IMR-90 (cell line): ENCODE data around the gene KDM2B. TPM values are rescaled to one million over a fixed set of nuclear protein-coding genes. Genes with fewer than 3 reads are reported as not detected.

Source experiments
- ATAC-seq: fragments of 200-7000 bp; cut with Tn5 transposase; 2 replicates; pipeline ENCODE4 v1.9.1; 2020; ENCODE audit warnings: low read depth, mild to moderate bottlenecking, moderate library complexity
- BruUV-seq: library from RNA; stranded (reverse); fragments of 400-500 nt; replicated peaks from 2 replicates; lab custom pipeline; 2021; lab: Mats Ljungman, UMichigan
- CTCF ChIA-PET: fragments of 300-600 bp; formaldehyde crosslinking; extraction: SDS; loops from one replicate; lab custom pipeline; 2021; ENCODE audit warnings: antibody characterized with exemption; lab: Yijun Ruan, JAX
- POLR2A ChIA-PET: fragments of 300-600 bp; sonication (Branson Sonifier 250); formaldehyde crosslinking; loops from one replicate; lab custom pipeline; 2022; ENCODE audit warnings: antibody characterized with exemption; ENCODE audit not compliant: unreplicated experiment; lab: Charles Lee
- DNase-seq: peaks from one replicate; pipeline ENCODE4 v3.0.0; 2013
- H2AFZ ChIP-seq: replicated peaks from 2 replicates; pipeline ENCODE3; 2013; ENCODE audit warnings: low read length, mild to moderate bottlenecking; ENCODE audit not compliant: poor library complexity
- H2AK5ac ChIP-seq: 2 replicates; pipeline ENCODE4 v1.6.1; 2013; ENCODE audit warnings: low read depth, low read length, inconsistent platforms
- H2AK9ac ChIP-seq: replicated peaks from 2 replicates; pipeline ENCODE3; 2013; ENCODE audit warnings: mild to moderate bottlenecking, low read depth, low read length, moderate library complexity; ENCODE audit not compliant: poor library complexity
- H2BK120ac ChIP-seq: 2 replicates; pipeline ENCODE4 v1.6.1; 2013; ENCODE audit warnings: low read depth, low read length, inconsistent platforms
- H2BK15ac ChIP-seq: 3 replicates; pipeline ENCODE4 v1.6.1; 2013; ENCODE audit warnings: low read depth, low read length, inconsistent platforms
- H2BK20ac ChIP-seq: 2 replicates; pipeline ENCODE4 v1.6.1; 2013; ENCODE audit warnings: low read depth, mild to moderate bottlenecking, inconsistent platforms, low read length, moderate library complexity
- H2BK5ac ChIP-seq: 2 replicates; pipeline ENCODE4 v1.6.1; 2013; ENCODE audit warnings: mild to moderate bottlenecking, low read depth, low read length, inconsistent platforms; ENCODE audit not compliant: poor library complexity, severe bottlenecking
- H3K14ac ChIP-seq: replicated peaks from 2 replicates; pipeline ENCODE4 v1.6.1; 2013; ENCODE audit warnings: low read depth, low read length, inconsistent platforms
- H3K18ac ChIP-seq: 2 replicates; pipeline ENCODE4 v1.6.1; 2013; ENCODE audit warnings: low read depth, low read length, control low read depth
- H3K23ac ChIP-seq: 2 replicates; pipeline ENCODE4 v1.6.1; 2013; ENCODE audit warnings: low read depth, low read length, inconsistent platforms
- H3K27ac ChIP-seq: 2 replicates; pipeline ENCODE4 v1.5.1; 2013; ENCODE audit warnings: mild to moderate bottlenecking, control low read depth, low read length; ENCODE audit not compliant: insufficient read depth
- H3K27me3 ChIP-seq: 2 replicates; pipeline ENCODE4 v1.6.1; 2013; ENCODE audit warnings: low read length; ENCODE audit not compliant: control insufficient read depth, insufficient read depth
- H3K36me3 ChIP-seq: 2 replicates; pipeline ENCODE4 v1.6.1; 2013; ENCODE audit warnings: low read length, mixed read lengths; ENCODE audit not compliant: control insufficient read depth, insufficient read depth
- H3K4ac ChIP-seq: 2 replicates; pipeline ENCODE4 v1.6.1; 2013; ENCODE audit warnings: low read depth, low read length, inconsistent platforms
- H3K4me1 ChIP-seq: 2 replicates; pipeline ENCODE4 v1.6.1; 2013; ENCODE audit warnings: low read length, mixed read lengths; ENCODE audit not compliant: control insufficient read depth, insufficient read depth
- H3K4me2 ChIP-seq: 2 replicates; pipeline ENCODE4 v1.6.1; 2013; ENCODE audit warnings: low read depth, mild to moderate bottlenecking, control low read depth, low read length, moderate library complexity
- H3K4me3 ChIP-seq: 2 replicates; pipeline ENCODE4 v1.5.1; 2013; ENCODE audit warnings: low read depth, mild to moderate bottlenecking, control low read depth, low read length, moderate library complexity; ENCODE audit not compliant: insufficient read depth
- H3K56ac ChIP-seq: 2 replicates; pipeline ENCODE4 v1.6.1; 2013; ENCODE audit warnings: low read length, inconsistent platforms; ENCODE audit not compliant: insufficient read depth; ENCODE audit errors: extremely low read depth
- H3K79me1 ChIP-seq, 2 experiments: 2 replicates each; pipeline ENCODE4 v1.6.1; 2013; ENCODE audit warnings: low read length in 2 of 2, inconsistent platforms in 1 of 2, low read depth in 1 of 2
- H3K9ac ChIP-seq: 2 replicates; pipeline ENCODE4 v1.6.1; 2013; ENCODE audit warnings: low read depth, low read length, control low read depth
- H3K9me1 ChIP-seq: 2 replicates; pipeline ENCODE4 v1.6.1; 2013; ENCODE audit warnings: low read length, inconsistent platforms; ENCODE audit not compliant: insufficient read depth
- H3K9me3 ChIP-seq: 2 replicates; pipeline ENCODE4 v1.6.1; 2013; ENCODE audit warnings: low read length; ENCODE audit not compliant: control insufficient read depth, insufficient read depth
- H4K20me1 ChIP-seq: 2 replicates; pipeline ENCODE4 v1.6.1; 2013; ENCODE audit warnings: low read length, inconsistent platforms; ENCODE audit not compliant: insufficient read depth
- H4K5ac ChIP-seq: 2 replicates; pipeline ENCODE4 v1.6.1; 2013; ENCODE audit warnings: mild to moderate bottlenecking, low read depth, low read length, control low read depth
- H4K8ac ChIP-seq, 2 experiments: 2 replicates each; pipeline ENCODE4 v1.6.1; 2013; ENCODE audit warnings: low read depth in 2 of 2, low read length in 2 of 2, control low read depth in 1 of 2, inconsistent platforms in 1 of 2
- H4K91ac ChIP-seq: 2 replicates; pipeline ENCODE4 v1.6.1; 2013; ENCODE audit warnings: low read depth, low read length, inconsistent platforms; ENCODE audit not compliant: insufficient read depth
- RFX5 ChIP-seq: IDR thresholded peaks from 2 replicates; pipeline ENCODE4 v1.8.0; 2012; ENCODE audit warnings: low read depth, mild to moderate bottlenecking, low read length, moderate library complexity
- WGBS, 2 experiments: methylation state at CpG; one replicate each; pipeline versions ENCODE4 v1.1.5 to v1.1.7; 2013; ENCODE audit warnings: missing lambda C conversion rate in 2 of 2; ENCODE audit not compliant: insufficient read length in 1 of 2; ENCODE audit errors: extremely low coverage in 2 of 2; 5-methylcytosine and 5-hydroxymethylcytosine counted together
- dilution Hi-C: fragments of 300-500 bp; cut with HindIII; formaldehyde crosslinking; loops from one replicate; pipeline ENCODE4 v1.14.3; 2018; ENCODE audit warnings: low sequenced_read_pairs; ENCODE audit not compliant: unreplicated experiment
- in situ Hi-C: fragments of 300-500 bp; cut with MboI; formaldehyde crosslinking; loops from 3 replicates; pipeline ENCODE4 v1.14.3; 2019; ENCODE audit warnings: low sequenced_read_pairs, inconsistent platforms, mixed read lengths
- intact Hi-C: fragments of 100-400 bp; cut with micrococcal nuclease; formaldehyde crosslinking; loops from 2 replicates; pipeline ENCODE4 v1.10.0; 2022
- polyA plus RNA-seq, 3 experiments: library from polyadenylated mRNA; depleted of rRNA; stranded (reverse); fragments of >200 nt; gene quantifications; 2 replicates each; pipeline ENCODE4 v1.2.3, GENCODE V29; 2012; ENCODE audit warnings: low replicate concordance in 1 of 3
- total RNA-seq: library from RNA; depleted of rRNA; stranded (reverse); fragments of >200 nt; gene quantifications from 2 replicates; pipeline ENCODE4 v1.2.3, GENCODE V29; 2012
- TF ChIP-seq, protein P1 (sequence below): fragments of 150-350 bp; IDR thresholded peaks from 2 replicates; pipeline ENCODE4 v1.6.1; 2016; ENCODE audit warnings: low read depth, mild to moderate bottlenecking, low read length, moderate library complexity, borderline replicate concordance
- TF ChIP-seq, protein P2 (sequence below): conservative IDR thresholded peaks from 2 replicates; pipeline ENCODE4 v1.5.1; 2012; ENCODE audit warnings: mild to moderate bottlenecking, low read depth, low read length, improper control_type of control experiment

KDM2B gene
- total and polyA plus RNA-seq, 2 of the 4 experiments (the other 2 are of a cell fraction), result 22.6 to 24.2 TPM

DNA sequence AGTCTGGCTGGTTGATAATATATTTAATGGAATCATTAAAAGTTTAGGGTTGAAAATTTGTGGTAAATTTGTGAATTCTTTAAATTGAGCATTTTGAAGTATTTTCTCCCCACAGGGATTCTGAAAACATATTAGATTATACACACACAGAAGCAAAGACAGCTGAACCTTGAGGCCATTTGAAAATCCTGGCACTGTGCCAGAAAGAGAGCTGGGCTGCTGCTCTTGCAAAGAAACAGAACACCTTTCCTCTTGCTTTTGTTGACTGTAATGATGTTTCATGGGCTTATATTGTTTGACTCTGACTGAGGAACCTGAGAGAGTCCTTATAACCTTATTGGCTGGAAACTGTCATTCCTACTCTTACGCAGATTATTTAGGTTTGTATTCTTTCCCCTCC, 176.1 kb downstream of the KDM2B start:
- no peak overlapping the region for H3K56ac ChIP-seq
- no TSS peak for BruUV-seq
- in situ Hi-C loops, result no loop called here
- H3K36me3 ChIP-seq, result peaks cover 14% of the 10 kb centered on the region
- dilution Hi-C loops, result no loop called here
- H2AK5ac ChIP-seq, result no peak overlapping the region
- H3K23ac ChIP-seq, result no peak overlapping the region
- no peak overlapping the region for H2AK9ac ChIP-seq
- H3K4me2 ChIP-seq, result no peak overlapping the region
- H2BK5ac ChIP-seq, result no peak overlapping the region
- CTCF ChIA-PET, result interaction anchor here (1.0 kb wide), 1 partner anchor 12 kb away, joined by 3 read pairs; no protein-coding TSS in a partner anchor
- H3K27ac ChIP-seq, result no peak overlapping the region
- H3K4me1 ChIP-seq, result no peaks in the 10 kb centered on the region; the same call in 1 of the 2 replicates
- H3K18ac ChIP-seq, result no peak overlapping the region
- no peak overlapping the region for H3K4ac ChIP-seq
- H2BK120ac ChIP-seq, result no peak overlapping the region
- no peak overlapping the region for H2BK15ac ChIP-seq
- H2AFZ ChIP-seq, result no peak overlapping the region
- TF ChIP-seq, protein P1, sequence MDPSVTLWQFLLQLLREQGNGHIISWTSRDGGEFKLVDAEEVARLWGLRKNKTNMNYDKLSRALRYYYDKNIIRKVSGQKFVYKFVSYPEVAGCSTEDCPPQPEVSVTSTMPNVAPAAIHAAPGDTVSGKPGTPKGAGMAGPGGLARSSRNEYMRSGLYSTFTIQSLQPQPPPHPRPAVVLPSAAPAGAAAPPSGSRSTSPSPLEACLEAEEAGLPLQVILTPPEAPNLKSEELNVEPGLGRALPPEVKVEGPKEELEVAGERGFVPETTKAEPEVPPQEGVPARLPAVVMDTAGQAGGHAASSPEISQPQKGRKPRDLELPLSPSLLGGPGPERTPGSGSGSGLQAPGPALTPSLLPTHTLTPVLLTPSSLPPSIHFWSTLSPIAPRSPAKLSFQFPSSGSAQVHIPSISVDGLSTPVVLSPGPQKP, result no peak
- TF ChIP-seq, protein P2, sequence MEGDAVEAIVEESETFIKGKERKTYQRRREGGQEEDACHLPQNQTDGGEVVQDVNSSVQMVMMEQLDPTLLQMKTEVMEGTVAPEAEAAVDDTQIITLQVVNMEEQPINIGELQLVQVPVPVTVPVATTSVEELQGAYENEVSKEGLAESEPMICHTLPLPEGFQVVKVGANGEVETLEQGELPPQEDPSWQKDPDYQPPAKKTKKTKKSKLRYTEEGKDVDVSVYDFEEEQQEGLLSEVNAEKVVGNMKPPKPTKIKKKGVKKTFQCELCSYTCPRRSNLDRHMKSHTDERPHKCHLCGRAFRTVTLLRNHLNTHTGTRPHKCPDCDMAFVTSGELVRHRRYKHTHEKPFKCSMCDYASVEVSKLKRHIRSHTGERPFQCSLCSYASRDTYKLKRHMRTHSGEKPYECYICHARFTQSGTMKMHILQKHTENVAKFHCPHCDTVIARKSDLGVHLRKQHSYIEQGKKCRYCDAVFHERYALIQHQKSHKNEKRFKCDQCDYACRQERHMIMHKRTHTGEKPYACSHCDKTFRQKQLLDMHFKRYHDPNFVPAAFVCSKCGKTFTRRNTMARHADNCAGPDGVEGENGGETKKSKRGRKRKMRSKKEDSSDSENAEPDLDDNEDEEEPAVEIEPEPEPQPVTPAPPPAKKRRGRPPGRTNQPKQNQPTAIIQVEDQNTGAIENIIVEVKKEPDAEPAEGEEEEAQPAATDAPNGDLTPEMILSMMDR, result no peak
- no peak for TF ChIP-seq RFX5
- no peak overlapping the region for H2BK20ac ChIP-seq
- peaks cover 34 to 68% of the 10 kb centered on the region in 2 experiments for H3K79me1 ChIP-seq
- DNase-seq (no peak), ATAC-seq (no peak)
- no peaks in the 10 kb centered on the region for H3K27me3 ChIP-seq
- intact Hi-C loops, result loop anchor here (5.0 kb wide), 1 partner anchor 72 kb away; no protein-coding TSS in a partner anchor
- H3K9ac ChIP-seq, result no peak overlapping the region
- POLR2A ChIA-PET, result interaction anchor here (0.6 kb wide), 1 partner anchor 951 kb away, joined by 14 read pairs; no protein-coding TSS in a partner anchor
- no CpG with 5 or more reads among the region's 1 CpG for WGBS, 2 experiments
- no peak overlapping the region for H4K5ac ChIP-seq
- no peak overlapping the region for H3K14ac ChIP-seq
- no peak overlapping the region for H4K8ac ChIP-seq
- H4K91ac ChIP-seq, result no peak overlapping the region
- no peak overlapping the region for H3K4me3 ChIP-seq
- H3K9me3 ChIP-seq, result no peaks in the 10 kb centered on the region
- H3K9me1 ChIP-seq, result no peaks in the 10 kb centered on the region; the same call in 1 of the 2 replicates
- H4K20me1 ChIP-seq, result peaks cover 9% of the 10 kb centered on the region; the same call in 1 of the 2 replicates
